ENCODE measurements around the gene MAP2K1. TPM values are rescaled to one million over a fixed set of nuclear protein-coding genes. Genes with fewer than 3 reads are reported as not detected.
A peak's percentile ranks its signal among the peaks of the same experiment; 100 is the strongest.
"Not testable (repeated sequence)": the region's sequence is repeated elsewhere in the genome, so short reads cannot be mapped to it uniquely, and the experiment has no call there.

Gene MAP2K1
- total RNA-seq, 1 experiment from 2014 or later: 48.4 TPM

GRCh38 chr15:66502491-66502890 lies 115.8 kb downstream of the MAP2K1 start:
- no peak for DNase-seq (ENCODE audit: extremely low read depth, low read depth)

GRCh38 chr15:66503041-66503648 lies 116.4 kb downstream of the MAP2K1 start:
- DNase-seq (ENCODE audit: extremely low read depth, low read depth): not testable (repeated sequence)

GRCh38 chr15:66503780-66504562 lies 117.3 kb downstream of the MAP2K1 start:
- DNase-seq (ENCODE audit: extremely low read depth, low read depth): no peak

GRCh38 chr15:66504563-66505429 lies 118.1 kb downstream of the MAP2K1 start, which contains the start of the genes RPL4 and ZWILCH:
Gene RPL4 (minus strand): TSS chr15:66504855. CDS start chr15:66504790, 65 bp downstream.
Gene ZWILCH (plus strand): TSS chr15:66505326. CDS start chr15:66505339, 13 bp downstream.
- peak; percentile 70 for DNase-seq (ENCODE audit: extremely low read depth, low read depth)

- no peak for DNase-seq (ENCODE audit: extremely low read depth, low read depth)
Measured at GRCh38 chr15:66505430-66505811, 118.7 kb downstream of the MAP2K1 start.

GRCh38 chr15:66505818-66506217 lies 119.1 kb downstream of the MAP2K1 start:
- DNase-seq (ENCODE audit: extremely low read depth, low read depth): no peak

GRCh38 chr15:66508293-66508883 lies 121.7 kb downstream of the MAP2K1 start:
- no peak for DNase-seq (ENCODE audit: extremely low read depth, low read depth)

- no peak for DNase-seq (ENCODE audit: extremely low read depth, low read depth)
Measured at GRCh38 chr15:66514586-66514985, 127.9 kb downstream of the MAP2K1 start.

- no peak for DNase-seq (ENCODE audit: extremely low read depth, low read depth)
Measured at GRCh38 chr15:66515901-66516322, 129.2 kb downstream of the MAP2K1 start.

GRCh38 chr15:66523926-66524325 lies 137.2 kb downstream of the MAP2K1 start:
- DNase-seq (ENCODE audit: extremely low read depth, low read depth): no peak

- DNase-seq (ENCODE audit: extremely low read depth, low read depth): no peak
Measured at GRCh38 chr15:66524838-66525237, 138.1 kb downstream of the MAP2K1 start.

- DNase-seq (ENCODE audit: extremely low read depth, low read depth): no peak
Measured at GRCh38 chr15:66535056-66535455, 148.3 kb downstream of the MAP2K1 start.

Small RNA genes within 50 kb of the gene (small RNA-seq; reads per million reads assigned to genes)
- gene ATP5MFP6: 0 reads per million in 2 experiments
- 0.06 to 0.08 reads per million in 2 experiments for gene MIR4512
- gene RF00019: 0 reads per million in 2 experiments
- gene RF01159: 0 reads per million in 2 experiments
- 2.3 to 25.0 reads per million in 2 experiments for gene SCARNA14
- gene SNORD16: 0 reads per million in 2 experiments
- gene SNORD18A: 0 reads per million in 2 experiments
- gene SNORD18B: 0 reads per million in 2 experiments
- gene SNORD18C: 0 reads per million in 2 experiments

Other genes with a start within 250 kb of the MAP2K1 start
- gene MEGF11, start 133.2 kb upstream of the MAP2K1 start, total RNA-seq (2014; rRNA removed; shearing (Covaris generic)): 0.40 and 0.89 TPM in 2 replicates
- 22.9 and 33.3 TPM in 2 replicates for gene DIS3L, start 93.3 kb upstream of the MAP2K1 start, total RNA-seq (2014; rRNA removed; shearing (Covaris generic))
- gene TIPIN, start 30.2 kb upstream of the MAP2K1 start, total RNA-seq (2014; rRNA removed; shearing (Covaris generic)): 22.8 and 27.0 TPM in 2 replicates
- 57.1 and 59.1 TPM in 2 replicates for gene SNAPC5, start 110.8 kb downstream of the MAP2K1 start, total RNA-seq (2014; rRNA removed; shearing (Covaris generic))
- 7,965 and 8,717 TPM in 2 replicates for gene RPL4, start 117.9 kb downstream of the MAP2K1 start, total RNA-seq (2014; rRNA removed; shearing (Covaris generic))
- gene ZWILCH, start 118.4 kb downstream of the MAP2K1 start, total RNA-seq (2014; rRNA removed; shearing (Covaris generic)): 23.3 and 23.4 TPM in 2 replicates
- not detected in 2 replicates for gene LCTL, start 179.1 kb downstream of the MAP2K1 start, total RNA-seq (2014; rRNA removed; shearing (Covaris generic))

Data from NCI-H460 (cell line).